HCT116 (cell line): Measurements from ENCODE around the gene PARP8. TPM values are rescaled to one million over a fixed set of nuclear protein-coding genes. Genes with fewer than 3 reads are reported as not detected.

Experiments used
- ATAC-seq: fragments of 200-7000 bp; cut with Tn5 transposase; 2 replicates; pipeline ENCODE4 v1.9.1; 2020; ENCODE audit warnings: mild to moderate bottlenecking, moderate library complexity
- BruUV-seq: library from RNA; stranded (reverse); fragments of 400-500 nt; replicated peaks from 2 replicates; lab custom pipeline; 2021; lab: Mats Ljungman, UMichigan
- CTCF ChIA-PET: fragments of 300-600 bp; sonication (Branson Sonifier 250); formaldehyde crosslinking; loops from one replicate; lab custom pipeline; 2021; ENCODE audit warnings: antibody characterized with exemption; lab: Charles Lee
- POLR2A ChIA-PET: fragments of 300-600, 350-600 bp; sonication (Branson Sonifier 250); formaldehyde crosslinking; loops from one replicate; lab custom pipeline; 2021; ENCODE audit warnings: antibody characterized with exemption; lab: Charles Lee
- RAD21 ChIA-PET, 2 experiments: fragments of 300-600 bp; sonication (Branson Sonifier 250); formaldehyde crosslinking; loops; one replicate each; lab custom pipeline; 2023; ENCODE audit warnings: low total read pairs in 2 of 2; ENCODE audit not compliant: uncharacterized antibody in 2 of 2, unreplicated experiment in 2 of 2, low non-redundant PET in 1 of 2; lab: Charles Lee
- DNase-seq: peaks from one replicate; pipeline ENCODE4 v3.0.0-alpha.2; 2010; ENCODE audit warnings: low read depth, low spot score
- H2AFZ ChIP-seq: fragments of 200-600 bp; shearing (Covaris generic), sonication (generic); 2 replicates; pipeline ENCODE4 v1.6.1; 2017; ENCODE audit warnings: low read depth, mixed run types, mixed read lengths, antibody characterized with exemption, low read length; ENCODE audit not compliant: poor library complexity, severe bottlenecking
- H3K27ac ChIP-seq: 2 replicates; pipeline ENCODE4 v1.5.1; 2012; ENCODE audit warnings: low read depth, low read length
- H3K27me3 ChIP-seq: fragments of 200-600 bp; sonication (generic); 2 replicates; pipeline ENCODE4 v1.6.1; 2016; ENCODE audit warnings: mixed run types, low read length, mixed read lengths; ENCODE audit not compliant: insufficient read depth
- H3K36me3 ChIP-seq, 2 experiments: fragments of 200-500 bp in 1 of 2; fragments of 200-600 bp in 1 of 2; sonication (Bioruptor generic) in 1 of 2; sonication (generic) in 1 of 2; 2 replicates each; pipeline versions ENCODE4 v1.5.1 to v1.6.1; 2014 to 2016; ENCODE audit warnings: low read length in 2 of 2, inconsistent platforms in 1 of 2, mixed read lengths in 1 of 2, mixed run types in 1 of 2; ENCODE audit not compliant: insufficient read depth in 2 of 2, control insufficient read depth in 1 of 2
- H3K4me1 ChIP-seq, 2 experiments: fragments of 200-600 bp in 1 of 2; sonication (generic) in 1 of 2; 2 replicates each; pipeline versions ENCODE4 v1.5.1 to v1.6.1; 2012 to 2017; ENCODE audit warnings: low read length in 2 of 2, inconsistent platforms in 1 of 2, mild to moderate bottlenecking in 1 of 2, mixed read lengths in 1 of 2, mixed run types in 1 of 2, moderate library complexity in 1 of 2; ENCODE audit not compliant: insufficient read depth in 2 of 2, control insufficient read depth in 1 of 2
- H3K4me2 ChIP-seq: fragments of 200-600 bp; sonication (generic); 2 replicates; pipeline ENCODE4 v1.6.1; 2017; ENCODE audit warnings: mixed run types, low read length, mixed read lengths
- H3K4me3 ChIP-seq, 2 experiments: fragments of 200-600 bp in 1 of 2; sonication (generic) in 1 of 2; replicated peaks in 1 of 2; 2 replicates each; pipeline ENCODE4 v1.5.1; 2011 to 2016; ENCODE audit warnings: low read length in 2 of 2, control low read depth in 1 of 2, low read depth in 1 of 2, mild to moderate bottlenecking in 1 of 2, mixed read lengths in 1 of 2, mixed run types in 1 of 2
- H3K79me2 ChIP-seq: fragments of 200-600 bp; sonication (generic); 2 replicates; pipeline ENCODE4 v1.6.1; 2017; ENCODE audit warnings: mild to moderate bottlenecking, mixed run types, low read length, moderate library complexity, mixed read lengths; ENCODE audit not compliant: insufficient read depth
- H3K9ac ChIP-seq: fragments of 200-600 bp; sonication (generic); 2 replicates; pipeline ENCODE4 v1.6.1; 2016; ENCODE audit warnings: low read length, mixed read lengths
- H3K9me2 ChIP-seq: fragments of 200-600 bp; sonication (generic), shearing (Covaris generic); 2 replicates; pipeline ENCODE4 v1.6.1; 2017; ENCODE audit warnings: mixed run types, mild to moderate bottlenecking, moderate library complexity; ENCODE audit not compliant: insufficient read depth
- H3K9me3 ChIP-seq, 2 experiments: fragments of 200-500 bp in 1 of 2; fragments of 200-600 bp in 1 of 2; sonication (Bioruptor generic) in 1 of 2; sonication (generic) in 1 of 2; 2 replicates each; pipeline ENCODE4 v1.6.1; 2014 to 2017; ENCODE audit warnings: low read length in 2 of 2, mixed read lengths in 2 of 2, inconsistent platforms in 1 of 2, low read depth in 1 of 2, mild to moderate bottlenecking in 1 of 2, mixed run types in 1 of 2, moderate library complexity in 1 of 2; ENCODE audit not compliant: control insufficient read depth in 1 of 2, insufficient read depth in 1 of 2
- H4K20me1 ChIP-seq: fragments of 200-600 bp; sonication (generic), shearing (Covaris generic); 2 replicates; pipeline ENCODE4 v1.6.1; 2017; ENCODE audit warnings: mixed run types, mild to moderate bottlenecking, moderate library complexity; ENCODE audit not compliant: insufficient read depth
- ATF3 ChIP-seq: IDR thresholded peaks from 2 replicates; pipeline ENCODE4 v1.6.1; 2012
- CBX3 ChIP-seq: IDR thresholded peaks from 2 replicates; pipeline ENCODE4 v1.6.1; 2012; ENCODE audit warnings: low read depth
- CTCF ChIP-seq, 3 experiments: fragments of 200-600 bp in 1 of 3; sonication (generic) in 1 of 3; IDR thresholded peaks in 2 of 3; conservative IDR thresholded peaks in 1 of 3; 2 replicates each; pipeline ENCODE4 v1.5.1; 2012 to 2017; ENCODE audit warnings: low read depth in 2 of 3, low read length in 2 of 3, antibody characterized with exemption in 1 of 3, borderline replicate concordance in 1 of 3, control low read depth in 1 of 3, mild to moderate bottlenecking in 1 of 3, mixed read lengths in 1 of 3, mixed run types in 1 of 3, moderate library complexity in 1 of 3; ENCODE audit not compliant: insufficient read depth in 1 of 3
- ELF1 ChIP-seq: IDR thresholded peaks from 2 replicates; pipeline ENCODE4 v1.6.1; 2012; ENCODE audit warnings: low read depth, borderline replicate concordance
- EZH2 ChIP-seq: fragments of 200-600 bp; sonication (generic); IDR thresholded peaks from 2 replicates; pipeline ENCODE4 v1.6.1; 2017; ENCODE audit warnings: antibody characterized with exemption, mixed run types
- FOSL1 ChIP-seq: IDR thresholded peaks from 2 replicates; pipeline ENCODE4 v1.6.1; 2012; ENCODE audit warnings: low read depth
- SIN3A ChIP-seq: IDR thresholded peaks from 2 replicates; pipeline ENCODE4 v1.6.1; 2012; ENCODE audit warnings: low read depth
- SRF ChIP-seq: IDR thresholded peaks from 2 replicates; pipeline ENCODE4 v1.6.1; 2012; ENCODE audit warnings: low read depth
- ZFX ChIP-seq: fragments of 450-650 bp; IDR thresholded peaks from 2 replicates; pipeline ENCODE4 v1.6.1; 2017
- intact Hi-C: fragments of 100-400 bp; cut with micrococcal nuclease; formaldehyde crosslinking; loops from 2 replicates; pipeline ENCODE4 v1.10.0; 2022
- total RNA-seq: library from RNA; stranded (reverse); gene quantifications from one replicate; pipeline ENCODE4 v1.2.1, GENCODE V29; 2021; ENCODE audit not compliant: unreplicated experiment

The PARP8 gene
- total RNA-seq, 1 experiment from 2014 or later: 19.0 TPM

GRCh38 chr5:50738864-50739263, 72.4 kb downstream of the PARP8 start:
- no TSS peak for BruUV-seq
- ChIA-PET RAD21 (no interaction called here), POLR2A (no interaction called here)
- no peak for DNase-seq
- no peak overlapping the region for H2AFZ ChIP-seq
- no peaks in the 10 kb centered on the region for H3K4me1 ChIP-seq
- H3K27me3 ChIP-seq: no peaks in the 10 kb centered on the region
- TF ChIP-seq EZH2 (no peak), CBX3 (no peak), ELF1 (no peak), SIN3A (no peak), ATF3 (no peak), FOSL1 (no peak)
- TF ChIP-seq, all 23 proteins: peak for 0
- H3K9me3 ChIP-seq: no peaks in the 10 kb centered on the region
- no peaks in the 10 kb centered on the region for H4K20me1 ChIP-seq
- no peaks in the 10 kb centered on the region for H3K36me3 ChIP-seq
- CTCF ChIA-PET: interaction anchor here (1.5 to 2.6 kb wide), 2 partner anchors 12 to 13 kb away, joined by 4 to 8 read pairs; no protein-coding TSS in a partner anchor
- H3K4me2 ChIP-seq: no peak overlapping the region
- no peak for ATAC-seq
- intact Hi-C loops: no loop called here
- no peaks in the 10 kb centered on the region for H3K79me2 ChIP-seq
- no peak overlapping the region for H3K27ac ChIP-seq
- no peak overlapping the region for H3K9ac ChIP-seq
- no peaks in the 10 kb centered on the region for H3K9me2 ChIP-seq
- H3K4me3 ChIP-seq: no peak overlapping the region

GRCh38 chr5:50740832-50741231, 74.4 kb downstream of the PARP8 start:
- ATAC-seq: no peak
- Histone ChIP-seq H3K27me3 (no peaks in the 10 kb centered on the region), H3K27ac (no peak overlapping the region), H3K36me3 (no peaks in the 10 kb centered on the region), H3K9me3 (no peaks in the 10 kb centered on the region), H3K9me2 (no peaks in the 10 kb centered on the region), H4K20me1 (no peaks in the 10 kb centered on the region), H3K9ac (no peak overlapping the region), H3K4me1 (no peaks in the 10 kb centered on the region), H3K79me2 (no peaks in the 10 kb centered on the region), H3K4me2 (no peak overlapping the region), H2AFZ (no peak overlapping the region), H3K4me3 (no peak overlapping the region)
- POLR2A ChIA-PET: no interaction called here
- intact Hi-C loops: loop anchor here (5.0 kb wide), 1 partner anchor 51 kb away; no protein-coding TSS in a partner anchor
- TF ChIP-seq SRF (no peak), ZFX (no peak), FOSL1 (no peak), CTCF (IDR thresholded peaks at IDR 0.05 in 2 of 3, conservative IDR thresholded peaks at IDR 0.05 in 1 of 3; ENCODE audit: borderline replicate concordance in 1 of 3, insufficient read depth in 1 of 3, low read depth in 2 of 3, low read length in 2 of 3) (no peak)
- CTCF ChIA-PET: interaction anchor here (1.0 to 1.5 kb wide), 2 partner anchors 10 to 227 kb away, joined by 3 to 7 read pairs; no protein-coding TSS in a partner anchor
- RAD21 ChIA-PET: no interaction called here
- no TSS peak for BruUV-seq
- no peak for DNase-seq
